Caco-2 (cell line): ENCODE data around the gene H1-8. TPM values are rescaled to one million over a fixed set of nuclear protein-coding genes. Genes with fewer than 3 reads are reported as not detected.

Experiments
- BruUV-seq: library from RNA; stranded (reverse); fragments of 400-500 nt; replicated peaks from 2 replicates; lab custom pipeline; 2021; lab: Mats Ljungman, UMichigan
- CTCF ChIA-PET: fragments of 300-600 bp; sonication (Branson Sonifier 250); formaldehyde crosslinking; loops from one replicate; lab custom pipeline; 2022; ENCODE audit warnings: antibody characterized with exemption; lab: Charles Lee
- POLR2A ChIA-PET: fragments of 300-600 bp; sonication (Branson Sonifier 250); formaldehyde crosslinking; loops from one replicate; lab custom pipeline; 2022; ENCODE audit warnings: antibody characterized with exemption; lab: Charles Lee
- DNase-seq, 2 experiments: peaks; one replicate each; pipeline versions ENCODE4 v3.0.0 to v3.0.0-alpha.2; 2020 to 2022
- H3K27me3 ChIP-seq: replicated peaks from 2 replicates; pipeline ENCODE4 v1.6.0; 2011; ENCODE audit warnings: low read length; ENCODE audit not compliant: control insufficient read depth, insufficient read depth
- H3K36me3 ChIP-seq: 2 replicates; pipeline ENCODE4 v1.5.1; 2011; ENCODE audit warnings: low read length; ENCODE audit not compliant: control insufficient read depth, insufficient read depth
- H3K4me1 ChIP-seq: fragments of 250-450 bp; sonication (Bioruptor Pico); 2 replicates; pipeline ENCODE4 v1.5.1; 2020; ENCODE audit warnings: mild to moderate bottlenecking
- H3K4me3 ChIP-seq: 2 replicates; pipeline ENCODE4 v1.5.1; 2011; ENCODE audit warnings: low read depth, mild to moderate bottlenecking, control low read depth, low read length
- H3K9me3 ChIP-seq: fragments of 250-450 bp; sonication (Bioruptor Pico); 2 replicates; pipeline ENCODE4 v1.5.1; 2020; ENCODE audit warnings: mild to moderate bottlenecking, moderate library complexity
- H3K27ac Mint-ChIP-seq: one replicate; pipeline ENCODE4 v1.8.0; 2022; ENCODE audit warnings: mixed read lengths; ENCODE audit not compliant: unreplicated experiment
- H3K27me3 Mint-ChIP-seq: one replicate; pipeline ENCODE4 v1.8.0; 2022; ENCODE audit warnings: mixed read lengths; ENCODE audit not compliant: insufficient read depth, unreplicated experiment
- H3K36me3 Mint-ChIP-seq: one replicate; pipeline ENCODE4 v1.8.0; 2022; ENCODE audit warnings: mild to moderate bottlenecking, mixed read lengths; ENCODE audit not compliant: insufficient read depth, unreplicated experiment
- H3K4me1 Mint-ChIP-seq: one replicate; pipeline ENCODE4 v1.8.0; 2022; ENCODE audit warnings: low read depth, mixed read lengths; ENCODE audit not compliant: unreplicated experiment
- H3K4me3 Mint-ChIP-seq: one replicate; pipeline ENCODE4 v1.8.0; 2022; ENCODE audit warnings: mild to moderate bottlenecking, moderate library complexity, mixed read lengths; ENCODE audit not compliant: unreplicated experiment
- H3K9me3 Mint-ChIP-seq: one replicate; pipeline ENCODE4 v1.8.0; 2022; ENCODE audit warnings: mixed read lengths; ENCODE audit not compliant: unreplicated experiment
- intact Hi-C: fragments of 100-400 bp; cut with micrococcal nuclease; formaldehyde crosslinking; loops from one replicate; pipeline ENCODE4 v1.10.0; 2022; ENCODE audit not compliant: unreplicated experiment
- total RNA-seq: library from RNA; stranded (reverse); gene quantifications from 2 replicates; pipeline ENCODE4 v1.2.3, GENCODE V29; 2022
- TF ChIP-seq, protein P1 (sequence below), 2 experiments: fragments of 200-600 bp in 1 of 2; IDR thresholded peaks; 1 replicate in 1 of 2; 2 replicates in 1 of 2; pipeline versions ENCODE4 v1.5.1 to v1.8.0; 2011 to 2022; ENCODE audit warnings: antibody characterized with exemption in 1 of 2, control low read depth in 1 of 2, inconsistent platforms in 1 of 2, low read depth in 1 of 2, low read length in 1 of 2, mild to moderate bottlenecking in 1 of 2, moderate library complexity in 1 of 2; ENCODE audit not compliant: insufficient read depth in 1 of 2, severe bottlenecking in 1 of 2, unreplicated experiment in 1 of 2

H1-8 gene
- total RNA-seq, 1 experiment from 2014 or later, result not detected

GRCh38 chr3:129575233-129575996, 32.4 kb downstream of the H1-8 start:
- ChIA-PET CTCF (no interaction called here), POLR2A (no interaction called here)
- H3K9me3 Mint-ChIP-seq, result no peaks in the 10 kb centered on the region
- H3K36me3 Mint-ChIP-seq, result no peaks in the 10 kb centered on the region
- Histone ChIP-seq H3K4me3 (no peak overlapping the region), H3K4me1 (no peaks in the 10 kb centered on the region), H3K27me3 (no peaks in the 10 kb centered on the region), H3K36me3 (no peaks in the 10 kb centered on the region), H3K9me3 (no peaks in the 10 kb centered on the region)
- no peaks in the 10 kb centered on the region for H3K4me1 Mint-ChIP-seq
- no TSS peak for BruUV-seq
- intact Hi-C loops, result no loop called here
- H3K27ac Mint-ChIP-seq, result no peak overlapping the region
- no peaks in the 10 kb centered on the region for H3K27me3 Mint-ChIP-seq
- no peak for DNase-seq
- TF ChIP-seq, protein P1, sequence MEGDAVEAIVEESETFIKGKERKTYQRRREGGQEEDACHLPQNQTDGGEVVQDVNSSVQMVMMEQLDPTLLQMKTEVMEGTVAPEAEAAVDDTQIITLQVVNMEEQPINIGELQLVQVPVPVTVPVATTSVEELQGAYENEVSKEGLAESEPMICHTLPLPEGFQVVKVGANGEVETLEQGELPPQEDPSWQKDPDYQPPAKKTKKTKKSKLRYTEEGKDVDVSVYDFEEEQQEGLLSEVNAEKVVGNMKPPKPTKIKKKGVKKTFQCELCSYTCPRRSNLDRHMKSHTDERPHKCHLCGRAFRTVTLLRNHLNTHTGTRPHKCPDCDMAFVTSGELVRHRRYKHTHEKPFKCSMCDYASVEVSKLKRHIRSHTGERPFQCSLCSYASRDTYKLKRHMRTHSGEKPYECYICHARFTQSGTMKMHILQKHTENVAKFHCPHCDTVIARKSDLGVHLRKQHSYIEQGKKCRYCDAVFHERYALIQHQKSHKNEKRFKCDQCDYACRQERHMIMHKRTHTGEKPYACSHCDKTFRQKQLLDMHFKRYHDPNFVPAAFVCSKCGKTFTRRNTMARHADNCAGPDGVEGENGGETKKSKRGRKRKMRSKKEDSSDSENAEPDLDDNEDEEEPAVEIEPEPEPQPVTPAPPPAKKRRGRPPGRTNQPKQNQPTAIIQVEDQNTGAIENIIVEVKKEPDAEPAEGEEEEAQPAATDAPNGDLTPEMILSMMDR (IDR thresholded peaks at IDR 0.05; ENCODE audit: insufficient read depth in 1 of 2, low read depth in 1 of 2, low read length in 1 of 2, severe bottlenecking in 1 of 2, unreplicated experiment in 1 of 2), result no peak
- H3K4me3 Mint-ChIP-seq, result no peak overlapping the region

DNA sequence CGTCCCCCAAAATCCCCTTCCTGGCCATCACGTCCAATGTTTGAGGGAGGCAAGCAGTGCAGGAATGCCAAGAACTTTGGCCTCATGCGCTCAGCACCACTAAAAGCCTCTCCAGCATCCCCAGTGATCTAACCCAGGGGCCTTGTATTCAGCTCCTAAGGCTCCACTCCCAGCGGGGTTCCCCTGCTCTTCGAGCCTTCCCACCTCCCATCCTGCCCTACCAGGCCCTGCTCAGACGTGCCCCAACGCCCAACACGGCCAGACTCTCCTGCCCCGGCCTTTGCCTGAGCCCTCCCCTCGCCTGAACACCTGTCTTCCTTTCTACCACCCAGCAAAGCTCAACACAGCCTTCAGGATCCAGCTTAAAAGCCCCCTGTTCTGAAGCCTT, 33.0 kb downstream of the H1-8 start:
- no peaks in the 10 kb centered on the region for H3K36me3 Mint-ChIP-seq
- BruUV-seq, result no TSS peak
- H3K4me3 Mint-ChIP-seq, result no peak overlapping the region
- no peaks in the 10 kb centered on the region for H3K27me3 Mint-ChIP-seq
- no peak overlapping the region for H3K27ac Mint-ChIP-seq
- H3K9me3 Mint-ChIP-seq, result no peaks in the 10 kb centered on the region
- intact Hi-C loops, result no loop called here
- DNase-seq, result no peak
- Histone ChIP-seq H3K4me1 (no peaks in the 10 kb centered on the region), H3K4me3 (no peak overlapping the region), H3K9me3 (no peaks in the 10 kb centered on the region), H3K36me3 (no peaks in the 10 kb centered on the region), H3K27me3 (no peaks in the 10 kb centered on the region)
- TF ChIP-seq, protein P1 (IDR thresholded peaks at IDR 0.05; ENCODE audit: insufficient read depth in 1 of 2, low read depth in 1 of 2, low read length in 1 of 2, severe bottlenecking in 1 of 2, unreplicated experiment in 1 of 2), result no peak
- ChIA-PET CTCF (interaction anchor here (1.1 kb wide), 1 partner anchor 193 kb away, joined by 4 read pairs; no protein-coding TSS in a partner anchor), POLR2A (no interaction called here)
- H3K4me1 Mint-ChIP-seq, result no peaks in the 10 kb centered on the region

GRCh38 chr3:129576514-129577352, 33.8 kb downstream of the H1-8 start:
- ChIA-PET POLR2A (no interaction called here), CTCF (interaction anchor here (1.1 kb wide), 1 partner anchor 193 kb away, joined by 4 read pairs; no protein-coding TSS in a partner anchor)
- Mint-ChIP-seq H3K27ac (no peak overlapping the region), H3K9me3 (no peaks in the 10 kb centered on the region), H3K4me3 (no peak overlapping the region), H3K4me1 (no peaks in the 10 kb centered on the region), H3K36me3 (no peaks in the 10 kb centered on the region), H3K27me3 (no peaks in the 10 kb centered on the region)
- Histone ChIP-seq H3K4me1 (no peaks in the 10 kb centered on the region), H3K9me3 (no peaks in the 10 kb centered on the region), H3K27me3 (no peaks in the 10 kb centered on the region), H3K4me3 (no peak overlapping the region), H3K36me3 (no peaks in the 10 kb centered on the region)
- TF ChIP-seq, protein P1 (IDR thresholded peaks at IDR 0.05; ENCODE audit: insufficient read depth in 1 of 2, low read depth in 1 of 2, low read length in 1 of 2, severe bottlenecking in 1 of 2, unreplicated experiment in 1 of 2), result no peak
- no peak for DNase-seq
- intact Hi-C loops, result no loop called here
- no TSS peak for BruUV-seq
